Endothelial cell of umbilical vein (primary cell): Measurements from ENCODE around the gene BNC2. TPM values are rescaled to one million over a fixed set of nuclear protein-coding genes. Genes with fewer than 3 reads are reported as not detected.

ENCODE experiments used
- BruUV-seq: library from RNA; stranded (reverse); fragments of 400-500 nt; replicated peaks from 2 replicates; lab custom pipeline; 2021; lab: Mats Ljungman, UMichigan
- CTCF ChIA-PET: fragments of 300-600, 350-600 bp; sonication (Branson Sonifier 250); formaldehyde crosslinking; loops from one replicate; lab custom pipeline; 2021; ENCODE audit warnings: antibody characterized with exemption, inconsistent platforms; lab: Charles Lee
- POLR2A ChIA-PET: fragments of 300-600, 350-600 bp; sonication (Branson Sonifier 250); formaldehyde crosslinking; loops from one replicate; lab custom pipeline; 2021; ENCODE audit warnings: antibody characterized with exemption, inconsistent platforms; lab: Charles Lee
- DNase-seq: peaks from one replicate; pipeline ENCODE4 v3.0.0-alpha.2; 2011; ENCODE audit warnings: low read depth, low spot score
- FAIRE-seq: peaks from 2 replicates; lab custom pipeline; 2011; peaks lifted over from hg19 to GRCh38; lab: Jason Lieb, UNC
- H2AFZ ChIP-seq: 2 replicates; pipeline ENCODE4 v1.6.0; 2012; ENCODE audit warnings: low read depth, low read length, control low read depth, inconsistent platforms
- H3K27ac ChIP-seq: 2 replicates; pipeline ENCODE4 v1.5.1; 2011; ENCODE audit warnings: low read depth, mild to moderate bottlenecking, control low read depth, low read length, moderate library complexity; ENCODE audit not compliant: insufficient read depth
- H3K27me3 ChIP-seq, 2 experiments: 2 replicates each; pipeline versions ENCODE4 v1.6.0 to v1.6.1; 2011; ENCODE audit warnings: low read length in 2 of 2, mixed read lengths in 1 of 2; ENCODE audit not compliant: control insufficient read depth in 2 of 2, insufficient read depth in 2 of 2
- H3K36me3 ChIP-seq, 2 experiments: 2 replicates in 1 of 2; 3 replicates in 1 of 2; pipeline ENCODE4 v1.5.1; 2011; ENCODE audit warnings: low read length in 2 of 2, mild to moderate bottlenecking in 1 of 2, moderate library complexity in 1 of 2; ENCODE audit not compliant: control insufficient read depth in 2 of 2, insufficient read depth in 2 of 2; ENCODE audit errors: extremely low read depth in 1 of 2
- H3K4me1 ChIP-seq: 3 replicates; pipeline ENCODE4 v1.5.1; 2011; ENCODE audit warnings: mild to moderate bottlenecking, low read length; ENCODE audit not compliant: control insufficient read depth, insufficient read depth; ENCODE audit errors: extremely low read depth
- H3K4me2 ChIP-seq: 2 replicates; pipeline ENCODE4 v1.6.1; 2011; ENCODE audit warnings: low read length, control low read depth, mixed read lengths; ENCODE audit not compliant: insufficient read depth
- H3K4me3 ChIP-seq, 3 experiments: fragments of 200-600 bp in 1 of 3; sonication (generic), shearing (Covaris generic) in 1 of 3; replicated peaks in 1 of 3; 2 replicates each; pipeline ENCODE4 v1.5.1; 2011 to 2016; ENCODE audit warnings: control low read depth in 3 of 3, low read length in 3 of 3, mild to moderate bottlenecking in 2 of 3, inconsistent platforms in 1 of 3, low read depth in 1 of 3, moderate library complexity in 1 of 3; ENCODE audit not compliant: insufficient read depth in 1 of 3
- H3K79me2 ChIP-seq: 2 replicates; pipeline ENCODE4 v1.6.0; 2012; ENCODE audit warnings: low read length, inconsistent platforms; ENCODE audit not compliant: control insufficient read depth, insufficient read depth
- H3K9ac ChIP-seq: replicated peaks from 2 replicates; pipeline ENCODE3; 2011; ENCODE audit warnings: low read length, control low read depth; ENCODE audit not compliant: insufficient read depth; ENCODE audit errors: extremely low read depth
- H3K9me1 ChIP-seq: replicated peaks from 3 replicates; pipeline ENCODE4 v1.6.0; 2011; ENCODE audit warnings: mild to moderate bottlenecking, low read length; ENCODE audit not compliant: control insufficient read depth, insufficient read depth; ENCODE audit errors: extremely low read depth
- H3K9me3 ChIP-seq: replicated peaks from 2 replicates; pipeline ENCODE4 v1.5.1; 2012; ENCODE audit warnings: low read length, inconsistent platforms; ENCODE audit not compliant: control insufficient read depth, insufficient read depth
- H4K20me1 ChIP-seq: replicated peaks from 2 replicates; pipeline ENCODE3; 2011; ENCODE audit warnings: mild to moderate bottlenecking, low read length; ENCODE audit not compliant: control insufficient read depth, insufficient read depth; ENCODE audit errors: extremely low read depth
- EZH2 ChIP-seq: IDR thresholded peaks from 2 replicates; pipeline ENCODE4 v1.6.1; 2012; ENCODE audit warnings: borderline replicate concordance, low read depth, mild to moderate bottlenecking, moderate library complexity, low read length, inconsistent platforms; ENCODE audit not compliant: severe bottlenecking
- FOS ChIP-seq: IDR thresholded peaks from 2 replicates; pipeline ENCODE4 v1.6.1; 2011; ENCODE audit warnings: mild to moderate bottlenecking, low read length, moderate library complexity, borderline replicate concordance; ENCODE audit not compliant: insufficient read depth
- GATA2 ChIP-seq: IDR thresholded peaks from 2 replicates; pipeline ENCODE4 v1.7.0; 2011; ENCODE audit warnings: low read depth, mild to moderate bottlenecking, moderate library complexity, mixed read lengths, low read length; ENCODE audit not compliant: insufficient read length, insufficient read depth
- JUN ChIP-seq: IDR thresholded peaks from 2 replicates; pipeline ENCODE4 v1.6.1; 2011; ENCODE audit warnings: borderline replicate concordance, low read depth; ENCODE audit not compliant: insufficient read length, insufficient read depth
- MYC ChIP-seq: IDR thresholded peaks from one replicate; pipeline ENCODE4 v1.6.1; 2011; ENCODE audit warnings: mild to moderate bottlenecking, low read depth, low read length
- POLR2A ChIP-seq: IDR thresholded peaks from 2 replicates; pipeline ENCODE4 v1.6.1; 2012; ENCODE audit warnings: low read depth, mild to moderate bottlenecking, control low read depth, low read length
- POLR2AphosphoS5 ChIP-seq: IDR thresholded peaks from 2 replicates; pipeline ENCODE4 v1.6.1; 2012; ENCODE audit warnings: low read depth, mild to moderate bottlenecking, control low read depth, low read length, moderate library complexity; ENCODE audit not compliant: insufficient read depth
- dilution Hi-C: fragments of 300-500 bp; cut with MboI; formaldehyde crosslinking; loops from one replicate; pipeline ENCODE4 v1.15.0; 2019; ENCODE audit warnings: low sequenced_read_pairs; ENCODE audit not compliant: extremely low pct_ligation_motif_present
- intact Hi-C: fragments of 100-400 bp; cut with micrococcal nuclease; formaldehyde crosslinking; loops from one replicate; pipeline ENCODE4 v1.10.0; 2022
- polyA plus RNA-seq, 4 experiments: library from polyadenylated mRNA; depleted of rRNA in 3 of 4; stranded (reverse) in 3 of 4; unstranded in 1 of 4; fragments of >200 nt; gene quantifications; 2 replicates each; pipeline versions ENCODE4 v1.2.1 to v1.2.3, GENCODE V29; 2011 to 2012; ENCODE audit warnings: missing spikeins in 1 of 4
- total RNA-seq: library from RNA; stranded (reverse); gene quantifications from 2 replicates; pipeline ENCODE4 v1.2.3, GENCODE V29; 2021
- TF ChIP-seq, protein P1 (sequence below), 2 donors: IDR thresholded peaks; 1 replicate in 1 of 2; 2 replicates in 1 of 2; pipeline ENCODE4 v1.5.1; 2011; ENCODE audit warnings: low read length in 2 of 2, mild to moderate bottlenecking in 2 of 2, moderate library complexity in 2 of 2, control low read depth in 1 of 2, inconsistent platforms in 1 of 2, low read depth in 1 of 2; ENCODE audit not compliant: insufficient read depth in 1 of 2; ENCODE audit errors: extremely low read depth in 1 of 2
- TF ChIP-seq, protein P2 (sequence below): IDR thresholded peaks from 2 replicates; pipeline ENCODE4 v1.6.1; 2011; ENCODE audit not compliant: insufficient read depth, insufficient read length

The BNC2 gene
- total and polyA plus RNA-seq, 2 donors (not counting 3 experiments of a cell fraction or from before 2014, with no cell fraction given), result 12.1 to 34.3 TPM

DNA sequence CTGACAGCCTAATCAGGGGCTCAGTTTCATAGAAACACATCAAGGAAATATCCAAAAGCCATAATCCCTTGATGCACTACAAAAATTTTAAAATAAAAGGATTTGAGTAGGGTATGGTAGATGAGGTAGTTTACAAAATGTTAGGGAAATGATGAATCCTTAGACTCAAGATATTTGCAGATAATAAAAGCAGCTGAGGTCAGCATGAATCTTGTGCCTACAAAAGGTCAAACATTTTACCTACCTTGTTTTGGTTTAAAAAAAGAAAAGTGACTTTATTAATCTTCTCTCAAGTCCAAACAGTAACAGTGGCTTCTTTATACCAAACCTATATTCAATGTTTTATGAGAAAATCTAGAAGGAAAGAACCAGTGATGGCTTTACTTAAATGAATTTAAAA, 135.5 kb downstream of the BNC2 start:
- no peak overlapping the region for H3K4me2 ChIP-seq
- DNase-seq (no peak), FAIRE-seq (no peak)
- POLR2A ChIA-PET, result no interaction called here
- BruUV-seq, result no TSS peak
- no peaks in the 10 kb centered on the region for H3K4me1 ChIP-seq
- no peaks in the 10 kb centered on the region for H3K9me3 ChIP-seq
- CTCF ChIA-PET, result interaction anchor here (1.0 kb wide), 1 partner anchor 13 kb away, joined by 4 read pairs; no protein-coding TSS in a partner anchor
- H3K9ac ChIP-seq, result no peak overlapping the region
- no peaks in the 10 kb centered on the region for H3K9me1 ChIP-seq
- no peaks in the 10 kb centered on the region for H3K79me2 ChIP-seq
- H2AFZ ChIP-seq, result no peak overlapping the region
- no peak overlapping the region for H3K27ac ChIP-seq
- no peak overlapping the region for H3K4me3 ChIP-seq
- no peaks in the 10 kb centered on the region for H4K20me1 ChIP-seq
- dilution Hi-C loops (no loop called here), intact Hi-C loops (no loop called here)
- no peaks in the 10 kb centered on the region for H3K36me3 ChIP-seq
- TF ChIP-seq, protein P1, sequence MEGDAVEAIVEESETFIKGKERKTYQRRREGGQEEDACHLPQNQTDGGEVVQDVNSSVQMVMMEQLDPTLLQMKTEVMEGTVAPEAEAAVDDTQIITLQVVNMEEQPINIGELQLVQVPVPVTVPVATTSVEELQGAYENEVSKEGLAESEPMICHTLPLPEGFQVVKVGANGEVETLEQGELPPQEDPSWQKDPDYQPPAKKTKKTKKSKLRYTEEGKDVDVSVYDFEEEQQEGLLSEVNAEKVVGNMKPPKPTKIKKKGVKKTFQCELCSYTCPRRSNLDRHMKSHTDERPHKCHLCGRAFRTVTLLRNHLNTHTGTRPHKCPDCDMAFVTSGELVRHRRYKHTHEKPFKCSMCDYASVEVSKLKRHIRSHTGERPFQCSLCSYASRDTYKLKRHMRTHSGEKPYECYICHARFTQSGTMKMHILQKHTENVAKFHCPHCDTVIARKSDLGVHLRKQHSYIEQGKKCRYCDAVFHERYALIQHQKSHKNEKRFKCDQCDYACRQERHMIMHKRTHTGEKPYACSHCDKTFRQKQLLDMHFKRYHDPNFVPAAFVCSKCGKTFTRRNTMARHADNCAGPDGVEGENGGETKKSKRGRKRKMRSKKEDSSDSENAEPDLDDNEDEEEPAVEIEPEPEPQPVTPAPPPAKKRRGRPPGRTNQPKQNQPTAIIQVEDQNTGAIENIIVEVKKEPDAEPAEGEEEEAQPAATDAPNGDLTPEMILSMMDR (IDR thresholded peaks at IDR 0.05; ENCODE audit: extremely low read depth in 1 of 2, insufficient read depth in 1 of 2, low read depth in 1 of 2, low read length in 2 of 2), result no peak
- TF ChIP-seq POLR2AphosphoS5, result no peak
- no peak for TF ChIP-seq JUN
- TF ChIP-seq EZH2, result no peak
- TF ChIP-seq, protein P2, sequence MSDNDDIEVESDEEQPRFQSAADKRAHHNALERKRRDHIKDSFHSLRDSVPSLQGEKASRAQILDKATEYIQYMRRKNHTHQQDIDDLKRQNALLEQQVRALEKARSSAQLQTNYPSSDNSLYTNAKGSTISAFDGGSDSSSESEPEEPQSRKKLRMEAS, result no peak
- no peak for TF ChIP-seq MYC
- no peak for TF ChIP-seq FOS
- TF ChIP-seq POLR2A, result no peak
- no peak for TF ChIP-seq GATA2
- H3K27me3 ChIP-seq, result no peaks in the 10 kb centered on the region
